Stimulated activated CD8-positive, alpha-beta memory T cell treated with anti-CD3 and anti-CD28 coated beads, Interleukin-4, amount 100 ng/mL, for 24 hours (primary cell): ENCODE measurements around the gene CFAP161.

ENCODE experiments used
- DNase-seq: peaks from one replicate; pipeline ENCODE4 v3.0.0-alpha.2; 2020; ENCODE audit warnings: low read depth

CFAP161 gene, protein sequence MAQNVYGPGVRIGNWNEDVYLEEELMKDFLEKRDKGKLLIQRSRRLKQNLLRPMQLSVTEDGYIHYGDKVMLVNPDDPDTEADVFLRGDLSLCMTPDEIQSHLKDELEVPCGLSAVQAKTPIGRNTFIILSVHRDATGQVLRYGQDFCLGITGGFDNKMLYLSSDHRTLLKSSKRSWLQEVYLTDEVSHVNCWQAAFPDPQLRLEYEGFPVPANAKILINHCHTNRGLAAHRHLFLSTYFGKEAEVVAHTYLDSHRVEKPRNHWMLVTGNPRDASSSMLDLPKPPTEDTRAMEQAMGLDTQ

GRCh38 chr15:81133782-81134461 is at the start of gene CFAP161:
TSS of gene CFAP161 (plus strand) at chr15:81134270. CDS start at chr15:81134330, 60 bp downstream.
- peak; percentile 34 for DNase-seq

- no peak for DNase-seq
Observed at GRCh38 chr15:81084716-81085115, 49.4 kb upstream of the CFAP161 start.

DNA sequence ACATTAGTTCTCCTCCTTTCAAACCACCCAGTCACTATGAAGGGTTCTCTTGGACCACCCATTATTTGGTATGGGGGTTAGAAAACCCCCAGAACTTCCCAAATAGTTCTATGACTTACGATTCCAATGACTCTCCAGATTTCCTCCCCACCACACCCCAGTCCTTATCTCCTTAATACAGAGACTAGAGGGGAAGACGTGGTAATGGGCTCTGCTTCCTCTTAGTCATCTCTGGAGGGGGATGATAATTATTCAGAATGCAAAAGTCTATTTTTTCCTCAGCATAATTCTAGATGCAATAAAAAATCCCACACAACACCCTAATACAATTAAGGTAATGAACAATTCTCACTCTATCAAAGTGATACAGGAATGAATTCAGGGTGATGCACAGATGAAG is 48.9 kb upstream of the CFAP161 start:
- DNase-seq = no peak

- DNase-seq = no peak
Observed at GRCh38 chr15:81085898-81086297, 48.2 kb upstream of the CFAP161 start.

DNA sequence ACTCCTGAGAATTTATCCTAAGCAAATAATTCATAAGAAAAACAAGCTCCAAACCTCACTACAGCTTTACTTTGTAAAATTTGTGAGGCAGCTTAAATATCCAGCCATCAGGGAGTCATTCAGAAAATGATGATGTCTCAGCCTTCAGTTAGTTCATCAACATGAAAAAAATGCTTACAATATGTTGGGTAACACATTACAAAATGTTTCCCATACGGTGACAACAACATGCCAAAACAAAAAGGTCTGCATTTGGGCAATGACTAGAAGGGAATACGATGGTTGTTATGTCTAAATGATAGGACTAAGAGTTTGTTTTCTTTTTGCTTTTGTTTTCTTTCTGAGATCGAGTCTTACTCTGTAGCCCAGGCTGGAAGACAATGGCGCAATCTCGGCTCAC is 47.0 kb upstream of the CFAP161 start:
- DNase-seq = no peak

DNA sequence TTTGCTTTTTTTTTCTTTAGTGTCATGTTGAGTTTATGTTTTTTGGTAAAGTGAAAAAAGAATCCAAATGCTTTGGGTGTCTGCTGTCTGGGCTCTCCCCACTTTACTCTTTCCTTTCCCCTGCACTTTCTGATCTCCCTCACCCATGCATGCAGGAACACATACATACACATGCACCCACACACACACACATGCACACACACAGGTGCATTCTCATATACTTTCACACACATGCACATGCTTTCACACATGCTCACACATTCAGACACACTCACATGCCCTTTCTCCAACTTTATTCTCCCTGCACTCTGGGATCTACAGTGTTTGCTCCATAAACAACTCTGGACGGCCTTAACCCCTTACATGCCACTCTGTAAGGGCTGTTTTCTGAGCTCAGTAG is 46.4 kb upstream of the CFAP161 start:
- no peak for DNase-seq

DNA sequence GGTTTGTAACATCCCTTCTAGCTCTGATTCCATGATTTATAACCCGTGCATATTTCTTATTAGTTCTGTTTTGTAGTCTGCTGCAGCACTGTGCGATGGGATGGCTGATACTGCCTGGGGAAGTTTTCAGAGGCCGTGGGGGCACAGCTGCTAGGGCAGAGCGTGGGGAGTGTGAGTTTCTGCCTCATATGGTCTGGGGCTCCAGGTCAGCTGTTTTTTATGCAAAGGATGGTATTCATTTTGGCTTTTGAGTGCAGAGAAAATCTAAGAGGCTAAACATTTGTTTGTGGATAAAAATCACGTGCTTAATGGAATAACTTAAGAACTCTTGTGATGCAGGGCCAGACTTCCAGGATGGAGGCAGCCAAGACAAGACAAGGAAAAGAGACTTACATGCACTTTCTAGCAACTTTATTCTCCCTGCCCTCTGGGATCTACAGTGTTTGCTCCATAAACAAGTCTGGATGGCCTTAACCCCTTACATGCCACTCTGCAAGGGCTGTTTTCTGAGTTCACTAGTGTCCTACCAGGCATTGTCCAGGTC is 45.5 kb upstream of the CFAP161 start:
- no peak for DNase-seq

GRCh38 chr15:81091889-81092558 is 42.0 kb upstream of the CFAP161 start:
- DNase-seq = no peak

DNA sequence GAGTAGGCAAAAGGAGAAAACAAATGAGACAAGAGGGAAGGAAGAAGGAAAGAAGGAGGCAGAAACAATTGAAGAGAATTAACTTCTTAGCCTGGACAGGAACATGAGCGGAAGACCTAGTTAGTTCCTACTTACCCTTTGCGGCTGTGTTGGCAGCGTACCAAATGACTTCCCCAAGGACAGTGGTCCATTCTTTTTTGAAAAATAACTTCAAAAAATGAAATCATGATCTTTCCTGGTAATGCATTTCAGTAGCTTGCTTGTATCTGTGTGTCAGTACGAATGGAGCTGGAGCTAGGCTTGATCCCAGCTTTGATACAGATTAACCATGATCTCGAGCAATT is 41.5 kb upstream of the CFAP161 start:
- DNase-seq = no peak

DNA sequence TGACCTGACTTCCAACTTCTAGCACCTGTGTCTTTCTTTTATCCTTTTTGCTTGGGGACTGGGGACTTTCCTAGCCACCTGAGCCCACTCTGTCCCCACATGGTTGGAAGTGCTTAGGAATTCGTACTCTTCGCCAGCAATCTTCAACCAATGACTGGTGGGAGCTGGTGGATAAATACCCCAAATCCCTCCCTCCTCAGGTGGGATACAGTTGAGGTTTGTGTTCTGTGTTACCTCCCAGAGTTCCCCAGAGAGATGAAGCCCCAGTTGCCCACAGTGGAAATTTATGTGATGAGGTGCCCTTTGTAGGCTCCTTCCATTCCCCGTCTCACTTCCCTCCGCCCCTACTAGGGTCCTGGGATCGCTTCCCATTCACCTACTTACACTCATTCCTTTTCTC is 40.1 kb upstream of the CFAP161 start:
- no peak for DNase-seq

DNA sequence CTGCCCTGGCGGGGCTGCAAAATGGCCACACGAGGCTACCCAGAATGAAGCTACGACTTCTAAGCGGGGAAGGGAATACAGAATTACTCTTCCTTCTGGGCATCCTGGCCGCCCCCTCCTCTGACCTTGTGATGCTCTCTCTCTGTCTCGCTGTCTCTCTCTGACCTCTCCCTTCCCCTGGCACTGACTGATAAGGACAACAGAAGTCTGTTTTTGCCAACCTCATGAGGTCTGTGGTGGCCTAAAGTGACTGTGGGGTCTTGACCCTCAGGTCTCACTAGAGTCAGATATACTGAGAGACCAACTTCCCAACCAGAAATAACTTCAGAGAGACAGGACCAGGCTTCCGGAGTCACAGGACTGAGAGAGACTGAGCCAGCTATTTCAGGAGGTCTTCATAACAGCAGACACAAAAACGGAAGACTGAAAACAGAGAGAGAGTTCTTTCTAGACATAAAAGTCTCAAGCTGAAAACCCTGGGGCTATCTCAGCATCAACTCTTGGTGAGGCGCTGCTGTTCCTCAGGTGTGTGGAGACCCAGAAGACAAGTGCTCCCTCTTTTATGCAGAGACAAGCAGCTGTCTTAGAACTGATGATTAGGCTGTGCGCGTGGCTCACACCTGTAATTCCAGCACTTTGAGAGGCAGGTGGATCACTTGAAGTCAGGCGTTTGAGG is 38.2 kb upstream of the CFAP161 start:
- no peak for DNase-seq

- DNase-seq = no peak
Observed at GRCh38 chr15:81096398-81096797, 37.7 kb upstream of the CFAP161 start.

DNA sequence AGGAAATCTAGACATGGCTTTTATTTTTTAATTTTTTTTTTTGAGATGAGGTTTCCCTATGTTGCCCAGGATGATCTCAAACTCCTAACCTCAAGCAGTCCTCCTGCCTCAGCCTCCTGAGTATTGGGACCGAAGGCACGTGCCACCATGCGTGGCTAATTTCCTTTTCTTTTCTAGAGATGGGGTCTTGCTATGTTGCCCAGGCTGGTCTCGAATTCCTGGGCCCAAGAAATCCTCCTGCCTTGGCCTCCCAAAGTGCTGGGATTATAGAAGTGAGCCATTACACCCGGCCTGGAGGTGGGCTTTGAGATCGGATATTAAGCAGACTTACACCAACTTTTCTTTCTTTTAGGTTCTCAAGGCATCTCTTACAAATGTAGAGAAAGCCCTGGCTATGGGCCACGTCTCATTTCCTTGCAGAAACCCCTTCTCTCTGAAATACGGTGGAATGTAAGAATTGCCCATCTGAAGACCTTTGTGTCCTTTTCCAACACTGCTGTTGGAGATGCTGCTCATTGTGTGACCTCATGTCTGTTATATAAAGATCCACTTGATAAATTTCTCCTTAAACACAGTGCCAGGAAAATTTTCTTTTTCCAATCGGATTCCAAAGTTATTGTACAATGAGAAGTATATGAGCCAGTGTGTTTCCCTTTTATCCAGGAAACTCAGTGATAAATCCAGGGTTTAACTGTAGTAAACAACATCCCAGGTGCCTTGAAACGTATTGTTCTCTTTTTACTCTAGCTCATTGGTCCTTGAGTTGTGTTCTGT is 36.8 kb upstream of the CFAP161 start:
- no peak for DNase-seq

GRCh38 chr15:81097890-81098280 is 36.2 kb upstream of the CFAP161 start:
- DNase-seq = no peak

DNA sequence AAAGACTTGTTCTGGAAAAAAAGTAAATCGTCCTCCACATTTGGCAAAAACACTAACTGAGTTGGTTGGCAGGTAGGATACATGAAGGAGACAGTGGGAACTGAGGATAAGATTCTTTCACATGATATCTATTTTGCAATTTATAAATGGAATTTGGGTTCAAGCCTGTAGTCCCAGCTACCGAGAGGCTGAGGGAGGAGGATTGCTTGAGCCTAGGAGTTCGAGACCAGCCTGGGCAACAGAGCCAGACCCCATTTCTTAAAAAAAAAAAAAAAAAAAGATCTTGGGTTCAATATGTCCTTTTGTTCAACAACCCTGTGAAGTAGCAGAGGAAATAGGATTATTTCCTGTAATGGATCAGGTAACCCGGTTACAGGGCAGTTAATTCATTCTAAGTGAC is 35.7 kb upstream of the CFAP161 start:
- DNase-seq = no peak

DNA sequence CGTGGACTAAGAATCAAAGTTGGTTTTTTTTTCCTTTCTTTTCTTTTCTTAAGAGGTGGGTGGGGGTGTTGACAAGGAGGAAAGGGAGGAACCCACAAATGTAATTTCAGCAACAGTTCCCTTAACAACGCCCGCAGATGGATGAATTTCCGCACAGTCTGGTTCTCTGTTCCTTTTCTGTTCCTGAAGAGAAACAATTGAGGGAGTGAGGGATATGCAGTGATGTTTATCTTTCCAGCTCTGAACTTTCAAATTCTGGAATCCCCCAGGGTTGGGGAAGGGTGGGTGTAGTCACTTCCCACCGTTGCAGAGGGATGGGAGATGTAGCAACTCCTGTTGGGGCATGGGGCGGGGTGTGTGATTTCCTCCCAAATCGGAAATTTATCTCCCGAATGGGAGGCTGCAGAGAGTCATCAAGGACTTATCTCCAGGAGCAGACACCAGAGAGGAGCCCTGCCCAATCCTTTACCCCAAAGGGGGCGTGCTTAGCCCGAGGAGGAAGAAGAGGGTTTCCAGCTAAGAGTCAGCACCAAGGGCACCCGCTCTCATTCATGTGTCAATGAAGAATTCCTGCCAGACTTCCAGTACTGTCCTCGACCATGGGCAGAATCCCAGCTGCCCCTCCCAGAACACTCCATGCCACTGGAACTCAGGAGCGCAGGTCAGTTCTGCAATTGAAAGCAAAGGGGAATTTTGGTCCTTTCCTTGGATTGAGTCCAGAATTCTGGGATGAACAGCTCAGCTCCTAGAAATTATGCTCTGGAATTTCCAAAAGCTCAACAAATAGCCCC is 35.0 kb upstream of the CFAP161 start:
- DNase-seq = no peak

DNA sequence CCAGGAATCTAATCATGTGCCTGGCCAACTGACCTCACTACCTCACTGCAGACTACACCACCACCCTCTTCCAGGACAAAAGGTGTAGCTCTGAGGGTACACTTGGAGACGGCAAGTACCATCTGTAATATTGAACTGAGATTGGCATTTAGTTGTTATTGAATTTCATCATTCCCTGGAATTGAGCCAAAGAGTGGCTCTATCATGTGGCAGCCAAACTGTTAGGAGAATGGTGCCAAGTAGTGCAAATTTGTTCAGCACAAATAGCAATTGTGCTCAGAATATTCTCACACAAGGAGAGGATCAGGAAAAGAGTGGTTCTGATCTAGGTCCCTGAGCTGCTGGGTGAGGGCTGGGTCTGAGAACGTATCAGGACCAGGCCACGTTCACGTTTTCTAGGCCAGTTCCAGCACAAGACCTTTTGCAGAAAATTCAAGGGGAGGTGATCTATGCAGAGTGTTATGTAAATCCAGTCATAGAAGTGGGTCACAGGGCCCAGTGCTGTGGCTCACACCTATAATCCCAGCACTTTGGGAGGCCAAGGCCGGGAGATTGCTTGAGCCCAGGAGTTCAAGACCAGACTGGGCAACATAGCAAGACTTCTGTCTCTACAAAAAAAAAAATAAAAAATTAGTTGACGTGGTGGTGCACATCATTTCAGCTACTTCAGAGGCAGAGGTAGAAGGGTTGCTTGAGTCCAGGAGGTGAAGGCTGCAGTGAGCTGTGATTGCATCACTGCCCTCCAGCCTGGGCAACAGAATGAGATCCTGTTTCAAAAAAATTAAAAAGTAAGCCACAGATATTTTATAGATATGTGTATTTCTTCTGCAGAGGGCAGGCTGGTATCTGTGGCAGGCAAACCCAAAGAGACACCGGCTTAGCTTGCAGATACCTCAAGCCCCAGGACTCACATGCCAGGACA is 31.9 kb upstream of the CFAP161 start:
- no peak for DNase-seq

GRCh38 chr15:81103857-81104256 is 30.2 kb upstream of the CFAP161 start:
- DNase-seq = no peak

- DNase-seq = no peak
Observed at GRCh38 chr15:81105545-81105944, 28.5 kb upstream of the CFAP161 start.

DNA sequence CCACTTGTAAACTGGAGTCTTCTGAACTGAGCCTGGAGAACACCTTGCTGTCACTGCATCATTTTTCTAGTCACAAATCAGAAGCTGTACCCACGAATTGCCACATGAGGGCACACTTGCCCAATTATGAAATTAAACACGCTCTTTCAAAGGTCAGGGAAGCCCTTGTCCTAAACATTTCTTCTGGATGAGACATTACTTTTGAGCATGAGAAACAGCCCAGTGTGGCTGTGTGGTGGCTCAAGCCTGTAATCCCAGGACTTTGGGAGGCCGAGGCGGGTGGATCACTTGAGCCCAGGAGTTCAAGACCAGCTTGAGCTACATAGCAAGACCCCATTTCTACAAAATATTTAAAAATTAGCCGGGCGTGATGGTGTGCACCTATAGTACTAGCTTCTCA is 27.5 kb upstream of the CFAP161 start:
- DNase-seq = peak; percentile 14
